ENCODE data around the gene ACRV1.

GRCh38 chr11:125662689-125663088, 18.0 kb downstream of the ACRV1 start:
- TF ChIP-seq CTCF (IDR thresholded peaks at IDR 0.05; ENCODE audit: low read length) (no peak), EZH2phosphoT487 (IDR thresholded peaks at IDR 0.05; ENCODE audit: low read length) (no peak)

Measured in MM.1S (cell line).